H9 (cell line): ENCODE data around the gene AMPH. TPM values are rescaled to one million over a fixed set of nuclear protein-coding genes. Genes with fewer than 3 reads are reported as not detected.

Source experiments
- DNase-seq: peaks from one replicate; pipeline ENCODE4 v3.0.0-alpha.2; 2017
- H2AFZ ChIP-seq: one replicate; pipeline ENCODE4 v1.6.1; 2013; ENCODE audit warnings: mild to moderate bottlenecking, low read length, control low read depth, moderate library complexity
- H2AK5ac ChIP-seq: 2 replicates; pipeline ENCODE4 v1.6.1; 2013; ENCODE audit warnings: low read length, control low read depth, mixed read lengths; ENCODE audit not compliant: insufficient read length
- H2BK120ac ChIP-seq: one replicate; pipeline ENCODE4 v1.6.1; 2013; ENCODE audit warnings: low read depth, mild to moderate bottlenecking, low read length, control low read depth, inconsistent platforms; ENCODE audit not compliant: poor library complexity, severe bottlenecking
- H2BK12ac ChIP-seq: 2 replicates; pipeline ENCODE4 v1.6.1; 2013; ENCODE audit warnings: low read length, control low read depth, mixed read lengths, low read depth; ENCODE audit not compliant: insufficient read length
- H2BK15ac ChIP-seq: 2 replicates; pipeline ENCODE4 v1.6.1; 2013; ENCODE audit warnings: low read depth, low read length, control low read depth
- H2BK20ac ChIP-seq: one replicate; pipeline ENCODE4 v1.6.1; 2013; ENCODE audit warnings: low read depth, mild to moderate bottlenecking, low read length, control low read depth, inconsistent platforms; ENCODE audit not compliant: poor library complexity, severe bottlenecking
- H2BK5ac ChIP-seq: 2 replicates; pipeline ENCODE4 v1.6.1; 2013; ENCODE audit warnings: low read length, control low read depth, mixed read lengths; ENCODE audit not compliant: insufficient read length
- H3K14ac ChIP-seq: 2 replicates; pipeline ENCODE4 v1.6.1; 2013; ENCODE audit warnings: low read length, control low read depth; ENCODE audit not compliant: insufficient read depth
- H3K18ac ChIP-seq: 2 replicates; pipeline ENCODE4 v1.6.1; 2013; ENCODE audit warnings: low read depth, mild to moderate bottlenecking, mixed read lengths, low read length, control low read depth; ENCODE audit not compliant: insufficient read length
- H3K23ac ChIP-seq: 2 replicates; pipeline ENCODE4 v1.6.1; 2013; ENCODE audit warnings: low read length, control low read depth, mixed read lengths, low read depth; ENCODE audit not compliant: insufficient read length
- H3K23me2 ChIP-seq: 2 replicates; pipeline ENCODE4 v1.6.1; 2013; ENCODE audit warnings: low read depth, mild to moderate bottlenecking, mixed read lengths, low read length, control low read depth; ENCODE audit not compliant: insufficient read length, poor library complexity, severe bottlenecking
- H3K27ac ChIP-seq: 2 replicates; pipeline ENCODE4 v1.5.1; 2013; ENCODE audit warnings: low read length, control low read depth, mixed read lengths, low read depth; ENCODE audit not compliant: insufficient read length
- H3K27me3 ChIP-seq: 2 replicates; pipeline ENCODE4 v1.6.1; 2013; ENCODE audit warnings: low read length, control low read depth, inconsistent platforms; ENCODE audit not compliant: insufficient read depth
- H3K4ac ChIP-seq: 2 replicates; pipeline ENCODE4 v1.6.1; 2013; ENCODE audit warnings: low read depth, mild to moderate bottlenecking, control low read depth, inconsistent platforms, low read length, moderate library complexity
- H3K4me1 ChIP-seq: 2 replicates; pipeline ENCODE4 v1.6.1; 2013; ENCODE audit warnings: low read length, control low read depth, inconsistent platforms; ENCODE audit not compliant: insufficient read depth
- H3K4me2 ChIP-seq: 2 replicates; pipeline ENCODE4 v1.6.1; 2013; ENCODE audit warnings: low read length, control low read depth, mixed read lengths; ENCODE audit not compliant: insufficient read length, insufficient read depth
- H3K56ac ChIP-seq: 2 replicates; pipeline ENCODE4 v1.6.1; 2013; ENCODE audit warnings: low read depth, mild to moderate bottlenecking, mixed read lengths, low read length, control low read depth; ENCODE audit not compliant: insufficient read length
- H3K79me1 ChIP-seq: 2 replicates; pipeline ENCODE4 v1.6.1; 2013; ENCODE audit warnings: low read depth, mild to moderate bottlenecking, moderate library complexity, low read length, control low read depth, inconsistent platforms; ENCODE audit not compliant: insufficient read depth, poor library complexity, severe bottlenecking
- H3K79me2 ChIP-seq: 2 replicates; pipeline ENCODE4 v1.6.1; 2013; ENCODE audit warnings: low read length, control low read depth, inconsistent platforms; ENCODE audit not compliant: insufficient read depth
- H3K9ac ChIP-seq: 2 replicates; pipeline ENCODE4 v1.6.1; 2013; ENCODE audit warnings: low read length, control low read depth, mixed read lengths; ENCODE audit not compliant: insufficient read length; ENCODE audit errors: extremely low read depth
- H3K9me3 ChIP-seq: one replicate; pipeline ENCODE4 v1.6.1; 2013; ENCODE audit warnings: low read depth, low read length, inconsistent platforms; ENCODE audit not compliant: control insufficient read depth
- H3T11ph ChIP-seq: one replicate; pipeline ENCODE4 v1.6.1; 2013; ENCODE audit warnings: mild to moderate bottlenecking, low read length, control low read depth, inconsistent platforms
- H4K20me1 ChIP-seq: one replicate; pipeline ENCODE4 v1.6.1; 2013; ENCODE audit not compliant: control insufficient read depth, insufficient read length, insufficient read depth
- H4K5ac ChIP-seq: 2 replicates; pipeline ENCODE4 v1.6.1; 2013; ENCODE audit warnings: low read depth, mild to moderate bottlenecking, mixed read lengths, low read length, control low read depth; ENCODE audit not compliant: insufficient read length
- H4K8ac ChIP-seq: replicated peaks from 2 replicates; pipeline ENCODE4 v1.6.1; 2013; ENCODE audit warnings: low read length, control low read depth, mixed read lengths, low read depth; ENCODE audit not compliant: insufficient read length
- H4K91ac ChIP-seq: 2 replicates; pipeline ENCODE4 v1.6.1; 2013; ENCODE audit warnings: low read depth, mild to moderate bottlenecking, moderate library complexity, mixed read lengths, low read length, control low read depth; ENCODE audit not compliant: insufficient read length
- H3K27ac Mint-ChIP-seq, 3 experiments: 2 replicates in 2 of 3; 3 replicates in 1 of 3; pipeline ENCODE4 v1.8.0; 2020 to 2021; ENCODE audit warnings: mixed read lengths in 3 of 3, mild to moderate bottlenecking in 1 of 3, moderate library complexity in 1 of 3
- H3K27me3 Mint-ChIP-seq: 2 replicates; pipeline ENCODE4 v1.8.0; 2021; ENCODE audit warnings: low read depth, mild to moderate bottlenecking, moderate library complexity, mixed read lengths
- H3K36me3 Mint-ChIP-seq, 3 experiments: 2 replicates in 2 of 3; 3 replicates in 1 of 3; pipeline ENCODE4 v1.8.0; 2020 to 2021; ENCODE audit warnings: low read depth in 3 of 3, mixed read lengths in 3 of 3; ENCODE audit not compliant: insufficient read depth in 1 of 3
- H3K4me1 Mint-ChIP-seq, 2 experiments: 2 replicates each; pipeline ENCODE4 v1.8.0; 2020; ENCODE audit warnings: mixed read lengths in 2 of 2
- H3K4me3 Mint-ChIP-seq, 2 experiments: 2 replicates in 1 of 2; 3 replicates in 1 of 2; pipeline ENCODE4 v1.8.0; 2020 to 2021; ENCODE audit warnings: mild to moderate bottlenecking in 2 of 2, mixed read lengths in 2 of 2, moderate library complexity in 1 of 2
- H3K9me3 Mint-ChIP-seq, 2 experiments: 2 replicates in 1 of 2; 3 replicates in 1 of 2; pipeline ENCODE4 v1.8.0; 2020; ENCODE audit warnings: mild to moderate bottlenecking in 2 of 2, mixed read lengths in 2 of 2, moderate library complexity in 1 of 2
- WGBS: extraction: QIAGEN DNeasy Blood & Tissue Kit; methylation state at CpG from one replicate; pipeline ENCODE4 v1.1.7; 2013; ENCODE audit warnings: missing lambda C conversion rate, low lambda C conversion rate, mixed read lengths; ENCODE audit not compliant: insufficient read length; ENCODE audit errors: extremely low coverage; 5-methylcytosine and 5-hydroxymethylcytosine counted together
- total RNA-seq: library from RNA; stranded (reverse); gene quantifications from 2 replicates; pipeline ENCODE4 v1.2.1, GENCODE V29; 2021
- TF ChIP-seq, protein P1 (sequence below): fragments of 200-600 bp; sonication (generic); conservative IDR thresholded peaks from 3 replicates; pipeline ENCODE4 v1.8.0; 2021; ENCODE audit warnings: antibody characterized with exemption, mild to moderate bottlenecking

The AMPH gene
- total RNA-seq, 1 experiment from 2014 or later: 4.8 TPM

DNA sequence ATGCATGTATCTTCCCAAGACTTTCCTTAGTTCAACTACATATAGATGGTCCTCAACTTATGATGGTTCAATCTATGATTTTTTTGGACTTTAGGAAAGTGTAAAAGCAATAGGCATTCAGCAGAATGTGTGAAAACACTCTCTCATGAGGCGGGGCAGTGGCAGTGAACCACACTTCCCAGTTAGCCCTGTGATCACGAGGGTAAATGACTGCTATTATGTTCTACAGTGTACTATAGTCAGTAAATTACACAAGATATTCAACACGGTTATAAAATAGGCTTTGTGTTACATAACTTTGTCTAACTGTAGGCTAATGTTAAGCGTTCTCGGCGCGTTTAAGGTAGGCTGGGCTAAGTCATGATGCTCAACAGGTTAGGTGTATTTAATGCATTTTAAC lies 169.3 kb downstream of the AMPH start:
- Histone ChIP-seq H2BK12ac (no peak overlapping the region), H3K27me3 (no peaks in the 10 kb centered on the region), H3T11ph (no peak overlapping the region), H4K8ac (no peak overlapping the region), H3K4me1 (no peaks in the 10 kb centered on the region), H2BK15ac (no peak overlapping the region), H3K4ac (no peak overlapping the region), H3K9me3 (no peaks in the 10 kb centered on the region), H3K79me2 (no peaks in the 10 kb centered on the region), H4K5ac (no peak overlapping the region), H3K9ac (no peak overlapping the region), H4K91ac (no peak overlapping the region), H2AFZ (no peak overlapping the region), H3K23me2 (no peaks in the 10 kb centered on the region), H3K79me1 (no peaks in the 10 kb centered on the region), H2BK120ac (no peak overlapping the region), H3K56ac (no peak overlapping the region), H3K14ac (no peak overlapping the region), H2BK5ac (no peak overlapping the region), H4K20me1 (no peaks in the 10 kb centered on the region), H3K4me2 (no peak overlapping the region), H3K18ac (no peak overlapping the region), H3K23ac (no peak overlapping the region), H3K27ac (no peak overlapping the region), H2AK5ac (no peak overlapping the region), H2BK20ac (no peak overlapping the region)
- Mint-ChIP-seq H3K4me3 (no peak overlapping the region), H3K4me1 (no peaks in the 10 kb centered on the region), H3K27ac (no peak overlapping the region), H3K36me3 (no peaks in the 10 kb centered on the region), H3K27me3 (0 out of 2 replicates have a peak, but pooled peaks cover 3% of the 10 kb centered on the region), H3K9me3 (no peaks in the 10 kb centered on the region)
- TF ChIP-seq, protein P1, sequence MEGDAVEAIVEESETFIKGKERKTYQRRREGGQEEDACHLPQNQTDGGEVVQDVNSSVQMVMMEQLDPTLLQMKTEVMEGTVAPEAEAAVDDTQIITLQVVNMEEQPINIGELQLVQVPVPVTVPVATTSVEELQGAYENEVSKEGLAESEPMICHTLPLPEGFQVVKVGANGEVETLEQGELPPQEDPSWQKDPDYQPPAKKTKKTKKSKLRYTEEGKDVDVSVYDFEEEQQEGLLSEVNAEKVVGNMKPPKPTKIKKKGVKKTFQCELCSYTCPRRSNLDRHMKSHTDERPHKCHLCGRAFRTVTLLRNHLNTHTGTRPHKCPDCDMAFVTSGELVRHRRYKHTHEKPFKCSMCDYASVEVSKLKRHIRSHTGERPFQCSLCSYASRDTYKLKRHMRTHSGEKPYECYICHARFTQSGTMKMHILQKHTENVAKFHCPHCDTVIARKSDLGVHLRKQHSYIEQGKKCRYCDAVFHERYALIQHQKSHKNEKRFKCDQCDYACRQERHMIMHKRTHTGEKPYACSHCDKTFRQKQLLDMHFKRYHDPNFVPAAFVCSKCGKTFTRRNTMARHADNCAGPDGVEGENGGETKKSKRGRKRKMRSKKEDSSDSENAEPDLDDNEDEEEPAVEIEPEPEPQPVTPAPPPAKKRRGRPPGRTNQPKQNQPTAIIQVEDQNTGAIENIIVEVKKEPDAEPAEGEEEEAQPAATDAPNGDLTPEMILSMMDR: no peak
- WGBS: no CpG with 5 or more reads among the region's 7 CpGs
- DNase-seq: no peak
